Activated naive CD4-positive, alpha-beta T cell treated with anti-CD3 and anti-CD28 coated beads, Interleukin-2, amount 50 U/mL, for 72 hours (primary cell): ENCODE data around the gene ARHGAP30. TPM values are rescaled to one million over a fixed set of nuclear protein-coding genes. Genes with fewer than 3 reads are reported as not detected.
A peak's percentile ranks its signal among the peaks of the same experiment; 100 is the strongest.

Experiments
- ATAC-seq, 2 donors: fragments of 150-1000 bp; cut with Tn5 transposase; 2 replicates each; pipeline ENCODE4 v1.10.0; 2021; ENCODE audit warnings: mild to moderate bottlenecking in 2 of 2, moderate library complexity in 2 of 2
- DNase-seq, 2 donors: peaks; one replicate each; pipeline ENCODE4 v3.0.0; 2021 to 2022; ENCODE audit warnings: low spot score in 2 of 2
- H3K27ac Mint-ChIP-seq, 2 donors: one replicate each; pipeline ENCODE4 v1.8.0; 2022; ENCODE audit warnings: mild to moderate bottlenecking in 2 of 2, mixed read lengths in 2 of 2
- H3K36me3 Mint-ChIP-seq, 2 donors: one replicate each; pipeline ENCODE4 v1.8.0; 2022; ENCODE audit warnings: mixed read lengths in 2 of 2
- H3K9me3 Mint-ChIP-seq, 2 donors: one replicate each; pipeline ENCODE4 v1.8.0; 2022; ENCODE audit warnings: mixed read lengths in 2 of 2
- total RNA-seq, 2 donors: library from RNA; stranded (reverse); gene quantifications; one replicate each; pipeline ENCODE4 v1.2.3, GENCODE V29; 2022

Gene ARHGAP30
- total RNA-seq, 2 donors from 2014 or later = 116 to 180 TPM

GRCh38 chr1:161096015-161096414 is 26.3 kb upstream of the ARHGAP30 start:
- DNase-seq (no peak), ATAC-seq (no peak)
- H3K9me3 Mint-ChIP-seq = no peaks in the 10 kb centered on the region
- no peak overlapping the region for H3K27ac Mint-ChIP-seq
- H3K36me3 Mint-ChIP-seq = peaks cover 0 to 6% of the 10 kb centered on the region in 2 donors

- DNase-seq (no peak), ATAC-seq (no peak)
- Mint-ChIP-seq H3K27ac (no peak overlapping the region), H3K36me3 (peaks cover 0 to 6% of the 10 kb centered on the region in 2 donors), H3K9me3 (no peaks in the 10 kb centered on the region)
These were observed 25.5 kb upstream of the ARHGAP30 start for GRCh38 chr1:161095230-161095629.

- H3K36me3 Mint-ChIP-seq = peaks cover 0 to 6% of the 10 kb centered on the region in 2 donors
- no peak overlapping the region for H3K27ac Mint-ChIP-seq
- DNase-seq (no peak), ATAC-seq (no peak)
- no peaks in the 10 kb centered on the region for H3K9me3 Mint-ChIP-seq
These were observed 24.8 kb upstream of the ARHGAP30 start for GRCh38 chr1:161094481-161094880.

- no peak overlapping the region for H3K27ac Mint-ChIP-seq
- H3K9me3 Mint-ChIP-seq = no peaks in the 10 kb centered on the region
- ATAC-seq (peak; percentile 91 to 99), DNase-seq (peak; percentile 35 to 63)
- no peaks in the 10 kb centered on the region for H3K36me3 Mint-ChIP-seq
These were observed 22.9 kb upstream of the ARHGAP30 start for GRCh38 chr1:161092621-161093028.

GRCh38 chr1:161091796-161092507 is 22.3 kb upstream of the ARHGAP30 start:
- ATAC-seq (peak in 1 of 2 donors; percentile 17), DNase-seq (no peak)
- Mint-ChIP-seq H3K9me3 (no peaks in the 10 kb centered on the region), H3K27ac (no peak overlapping the region), H3K36me3 (no peaks in the 10 kb centered on the region)

GRCh38 chr1:161091093-161091492 is 21.4 kb upstream of the ARHGAP30 start:
- no peaks in the 10 kb centered on the region for H3K36me3 Mint-ChIP-seq
- no peaks in the 10 kb centered on the region for H3K9me3 Mint-ChIP-seq
- no peak overlapping the region for H3K27ac Mint-ChIP-seq
- ATAC-seq (no peak), DNase-seq (no peak)

GRCh38 chr1:161090617-161091016 is 20.9 kb upstream of the ARHGAP30 start:
- ATAC-seq = no peak
- DNase-seq = no peak
- H3K9me3 Mint-ChIP-seq = no peaks in the 10 kb centered on the region
- no peak overlapping the region for H3K27ac Mint-ChIP-seq
- no peaks in the 10 kb centered on the region for H3K36me3 Mint-ChIP-seq

- DNase-seq = no peak
- Mint-ChIP-seq H3K27ac (no peak overlapping the region), H3K36me3 (no peaks in the 10 kb centered on the region), H3K9me3 (no peaks in the 10 kb centered on the region)
- no peak for ATAC-seq
These were observed 20.2 kb upstream of the ARHGAP30 start for GRCh38 chr1:161089938-161090337.

- Mint-ChIP-seq H3K36me3 (no peaks in the 10 kb centered on the region), H3K27ac (no peak within 1 kb of the TSS), H3K9me3 (no peaks in the 10 kb centered on the region)
- ATAC-seq = no peak
- no peak for DNase-seq
These were observed 19.7 kb upstream of the ARHGAP30 start, which contains the start of gene NECTIN4 for GRCh38 chr1:161089251-161089924. TSS of gene NECTIN4 (minus strand) at chr1:161089558. CDS start at chr1:161089296, 262 bp downstream.

GRCh38 chr1:161088587-161089110 is 19.0 kb upstream of the ARHGAP30 start:
- DNase-seq (no peak), ATAC-seq (no peak)
- Mint-ChIP-seq H3K27ac (no peak overlapping the region), H3K9me3 (no peaks in the 10 kb centered on the region), H3K36me3 (no peaks in the 10 kb centered on the region)

GRCh38 chr1:161086457-161086856 is 16.8 kb upstream of the ARHGAP30 start:
- H3K27ac Mint-ChIP-seq = no peak overlapping the region

GRCh38 chr1:161085165-161085564 is 15.5 kb upstream of the ARHGAP30 start:
- peak overlapping the region in 1 of 2 donors; percentile 25 for H3K27ac Mint-ChIP-seq
- no peaks in the 10 kb centered on the region for H3K9me3 Mint-ChIP-seq
- DNase-seq = no peak
- ATAC-seq = no peak
- no peaks in the 10 kb centered on the region for H3K36me3 Mint-ChIP-seq

More at GRCh38 chr1:161086457-161086856, 16.8 kb upstream of the ARHGAP30 start:
- Mint-ChIP-seq H3K36me3 (no peaks in the 10 kb centered on the region), H3K9me3 (no peaks in the 10 kb centered on the region)
- DNase-seq (no peak), ATAC-seq (no peak)

GRCh38 chr1:161084597-161084988 is 14.9 kb upstream of the ARHGAP30 start:
- ATAC-seq (no peak), DNase-seq (no peak)
- no peak overlapping the region for H3K27ac Mint-ChIP-seq
- H3K36me3 Mint-ChIP-seq = no peaks in the 10 kb centered on the region
- no peaks in the 10 kb centered on the region for H3K9me3 Mint-ChIP-seq

GRCh38 chr1:161083748-161084596 is 14.3 kb upstream of the ARHGAP30 start:
- Mint-ChIP-seq H3K27ac (no peak overlapping the region), H3K9me3 (no peaks in the 10 kb centered on the region), H3K36me3 (no peaks in the 10 kb centered on the region)
- no peak for ATAC-seq
- no peak for DNase-seq

GRCh38 chr1:161082996-161083747 is 13.5 kb upstream of the ARHGAP30 start:
- no peaks in the 10 kb centered on the region for H3K36me3 Mint-ChIP-seq
- DNase-seq (no peak), ATAC-seq (peak in 1 of 2 donors; percentile 83)
- H3K9me3 Mint-ChIP-seq = no peaks in the 10 kb centered on the region
- H3K27ac Mint-ChIP-seq = no peak overlapping the region

GRCh38 chr1:161082483-161082882 is 12.8 kb upstream of the ARHGAP30 start:
- H3K27ac Mint-ChIP-seq = no peak overlapping the region
- no peaks in the 10 kb centered on the region for H3K36me3 Mint-ChIP-seq
- H3K9me3 Mint-ChIP-seq = no peaks in the 10 kb centered on the region
- ATAC-seq (no peak), DNase-seq (no peak)
